ENCODE data around the gene NDUFB2.

The NDUFB2 gene

DNA sequence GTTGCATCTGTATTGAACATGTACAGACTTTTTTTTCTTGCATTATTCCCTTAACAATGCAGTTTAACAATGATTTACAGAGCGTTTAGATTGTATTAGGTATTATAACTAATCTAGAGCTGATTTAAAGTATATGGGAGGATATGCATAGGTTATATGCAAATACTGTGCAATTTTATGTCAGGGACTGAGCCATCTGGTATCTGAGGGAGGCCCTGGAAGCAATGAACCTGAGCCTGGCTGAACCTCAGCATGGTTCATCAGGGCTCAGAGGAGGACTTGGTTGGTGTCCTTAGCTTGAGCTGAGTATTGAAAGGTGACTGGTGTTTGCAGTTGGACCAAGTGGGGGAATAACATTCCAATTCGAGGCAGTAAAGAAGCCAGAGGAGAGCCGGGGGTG is 19.0 kb upstream of the NDUFB2 start:
- TF ChIP-seq Cebpa-rat (IDR thresholded peaks at IDR 0.05): no peak
- Histone ChIP-seq H3K9ac (no peak overlapping the region), H4K20me1 (no peaks in the 10 kb centered on the region), H3K4me2 (no peak overlapping the region), H3K27ac (no peak overlapping the region), H3K27me3 (no peaks in the 10 kb centered on the region), H3K36me3 (peaks cover 51% of the 10 kb centered on the region), H3K4me3 (no peak overlapping the region), H3K9me3 (no peaks in the 10 kb centered on the region), H3K4me1 (peaks cover 40% of the 10 kb centered on the region)

DNA sequence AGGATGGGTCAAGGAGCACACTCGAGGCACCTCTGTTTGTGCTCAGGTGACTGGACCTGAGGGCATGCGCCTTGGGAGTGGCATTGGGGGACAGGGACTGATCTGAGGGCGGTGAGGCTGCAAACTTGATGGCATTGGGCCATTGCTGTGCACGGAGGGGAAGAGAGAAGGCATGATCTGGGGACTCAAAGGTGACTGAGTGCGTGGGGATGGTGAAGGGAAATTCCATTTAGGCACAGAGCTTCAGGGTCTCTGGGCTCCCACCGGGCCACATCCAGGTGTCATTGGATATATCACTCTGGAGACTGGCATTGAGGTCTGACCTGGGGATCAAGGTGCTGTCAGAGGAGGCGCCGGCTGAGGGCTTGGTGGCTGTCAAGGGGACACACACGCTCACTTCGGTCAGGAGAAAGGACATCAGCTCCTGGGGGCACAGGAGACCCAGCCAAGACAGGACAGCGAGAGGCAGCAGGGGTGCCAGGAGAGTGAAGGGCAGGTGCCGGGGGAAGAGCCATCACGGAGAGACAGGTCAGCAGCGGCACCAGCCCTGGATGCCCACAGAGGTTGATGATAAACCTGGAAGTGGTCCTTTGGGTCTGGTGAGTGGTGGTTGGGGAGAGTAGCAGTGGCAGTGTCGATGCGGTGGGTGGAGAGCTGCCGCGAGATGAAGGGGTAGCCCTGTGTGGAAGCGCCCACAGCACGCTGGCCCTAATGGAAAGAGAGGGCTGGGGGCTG is 18.3 kb upstream of the NDUFB2 start:
- TF ChIP-seq Cebpa-rat (IDR thresholded peaks at IDR 0.05): no peak
- H3K27me3 ChIP-seq: no peaks in the 10 kb centered on the region
- no peaks in the 10 kb centered on the region for H3K9me3 ChIP-seq
- H4K20me1 ChIP-seq: no peaks in the 10 kb centered on the region
- no peak overlapping the region for H3K27ac ChIP-seq
- no peak overlapping the region for H3K9ac ChIP-seq
- no peak overlapping the region for H3K4me3 ChIP-seq
- H3K4me1 ChIP-seq: peaks cover 40% of the 10 kb centered on the region
- peaks cover 57% of the 10 kb centered on the region for H3K36me3 ChIP-seq
- no peak overlapping the region for H3K4me2 ChIP-seq

DNA sequence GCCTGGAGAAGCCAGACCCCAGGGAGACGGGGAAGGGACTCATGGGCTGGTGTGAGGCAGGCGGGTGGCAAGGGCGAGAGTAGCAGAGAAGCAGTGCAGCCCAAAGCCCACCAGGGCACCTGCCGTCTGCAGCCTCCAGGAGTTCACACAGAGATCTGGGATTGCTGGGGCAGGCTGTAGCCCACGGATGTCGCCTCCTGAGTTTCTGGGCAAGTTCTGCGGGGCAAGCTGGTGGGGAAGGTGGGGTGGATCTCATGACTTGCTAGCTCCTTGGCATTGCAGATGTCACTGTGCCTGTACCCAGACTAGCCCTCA is 17.7 kb upstream of the NDUFB2 start:
- Histone ChIP-seq H3K36me3 (peaks cover 62% of the 10 kb centered on the region), H4K20me1 (no peaks in the 10 kb centered on the region)

DNA sequence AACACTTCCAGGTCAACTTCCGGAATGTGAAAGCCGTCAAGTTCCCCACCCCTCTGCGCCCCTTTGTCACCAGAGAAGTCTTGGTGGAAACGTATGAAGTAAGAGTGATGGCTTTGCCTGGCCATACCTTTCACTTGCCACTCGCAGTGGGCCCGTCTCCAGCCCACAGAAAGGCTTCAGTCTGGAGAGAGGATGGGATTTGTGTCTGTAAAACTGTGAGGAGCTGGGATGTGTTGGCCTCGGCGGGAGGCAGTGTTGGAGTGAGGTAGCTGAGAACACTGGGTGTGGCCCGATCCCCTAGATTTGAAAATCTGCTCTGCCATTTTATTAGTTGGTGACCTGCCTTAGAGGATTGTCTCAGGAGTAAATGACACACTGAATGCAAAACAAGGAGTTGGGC is 17.3 kb upstream of the NDUFB2 start:
- TF ChIP-seq Cebpa-rat (IDR thresholded peaks at IDR 0.05): no peak

More for the DNA sequence above, 17.7 kb upstream of the NDUFB2 start:
- Histone ChIP-seq H3K9me3 (no peaks in the 10 kb centered on the region), H3K27me3 (no peaks in the 10 kb centered on the region), H3K27ac (no peak overlapping the region), H3K4me1 (peaks cover 35% of the 10 kb centered on the region), H3K4me3 (no peak overlapping the region), H3K4me2 (no peak overlapping the region), H3K9ac (no peak overlapping the region)
- TF ChIP-seq Cebpa-rat (IDR thresholded peaks at IDR 0.05): no peak

DNA sequence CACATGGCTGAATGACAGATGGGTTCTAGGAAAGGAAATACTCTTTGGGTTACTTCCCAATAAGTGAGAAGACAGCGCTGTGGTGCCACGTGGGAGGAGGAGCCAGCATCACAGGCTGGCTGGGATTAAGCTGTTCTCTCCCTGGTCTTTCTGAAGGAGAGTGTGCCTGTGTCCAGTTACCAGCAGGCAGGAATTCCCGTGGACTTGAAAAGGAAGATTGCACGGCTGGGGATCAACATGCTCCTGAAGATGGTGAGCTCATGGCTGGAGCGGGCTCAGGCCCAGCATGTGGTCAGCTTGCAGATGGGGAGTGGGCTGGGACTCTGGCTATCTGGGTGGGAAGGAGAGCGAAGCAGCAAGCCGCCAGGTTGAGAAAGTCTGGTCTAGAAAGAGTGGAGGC is 15.6 kb upstream of the NDUFB2 start:
- Histone ChIP-seq H3K4me1 (peaks cover 14% of the 10 kb centered on the region), H3K27ac (no peak overlapping the region), H3K4me3 (no peak overlapping the region), H3K36me3 (peaks cover 83% of the 10 kb centered on the region), H3K4me2 (no peak overlapping the region), H3K27me3 (no peaks in the 10 kb centered on the region), H4K20me1 (no peaks in the 10 kb centered on the region), H3K9me3 (no peaks in the 10 kb centered on the region), H3K9ac (no peak overlapping the region)
- TF ChIP-seq Cebpa-rat (IDR thresholded peaks at IDR 0.05): no peak

More for the DNA sequence above, 17.3 kb upstream of the NDUFB2 start:
- Histone ChIP-seq H3K36me3 (peaks cover 66% of the 10 kb centered on the region), H3K27ac (no peak overlapping the region), H3K27me3 (no peaks in the 10 kb centered on the region), H3K9me3 (no peaks in the 10 kb centered on the region), H3K9ac (no peak overlapping the region), H4K20me1 (no peaks in the 10 kb centered on the region), H3K4me3 (no peak overlapping the region), H3K4me2 (no peak overlapping the region), H3K4me1 (peaks cover 31% of the 10 kb centered on the region)

DNA sequence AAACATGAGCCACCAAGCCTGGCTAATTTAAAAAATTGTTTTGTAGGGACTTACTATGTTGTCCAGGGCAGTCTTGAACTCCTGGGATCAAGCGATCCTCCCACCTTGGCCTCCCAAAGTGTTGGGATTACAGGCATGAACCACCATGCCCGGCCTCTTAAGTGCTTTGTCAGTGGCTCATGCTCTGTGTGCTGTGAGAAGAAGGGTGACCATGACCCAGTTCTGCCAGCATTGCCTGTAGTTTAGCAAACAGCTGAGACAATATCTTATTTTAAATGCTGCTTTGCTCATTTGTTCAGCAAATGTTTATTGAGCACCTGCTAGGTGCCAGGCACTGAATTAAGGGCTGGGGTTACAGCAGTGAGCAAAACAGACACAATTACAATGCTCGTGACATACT is 14.7 kb upstream of the NDUFB2 start:
- TF ChIP-seq Cebpa-rat (IDR thresholded peaks at IDR 0.05): no peak
- H3K36me3 ChIP-seq: peaks cover 91% of the 10 kb centered on the region

DNA sequence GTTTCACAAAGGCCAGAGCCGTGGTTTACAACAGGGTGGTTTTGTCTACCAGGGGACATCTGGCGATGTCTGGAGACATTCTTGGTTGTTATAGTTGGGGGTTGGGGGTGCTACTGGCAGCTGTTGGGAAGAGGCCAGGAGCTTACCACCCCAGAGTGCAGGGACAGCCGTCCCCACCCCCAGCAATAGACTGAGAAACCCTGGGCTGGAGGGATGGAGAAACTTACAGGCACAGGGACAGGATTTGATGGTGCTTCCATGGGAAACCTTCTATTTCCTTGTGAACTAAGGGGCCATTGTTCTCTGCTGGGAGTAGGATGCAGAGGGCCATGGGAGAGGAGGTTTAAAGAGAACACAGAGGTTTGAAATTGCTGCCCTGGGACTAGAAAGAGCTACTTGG is 12.9 kb upstream of the NDUFB2 start:
- no peak for TF ChIP-seq Cebpa-rat (IDR thresholded peaks at IDR 0.05)
- no peak overlapping the region for H3K27ac ChIP-seq
- no peaks in the 10 kb centered on the region for H4K20me1 ChIP-seq
- H3K4me1 ChIP-seq: no peaks in the 10 kb centered on the region
- H3K4me3 ChIP-seq: no peak overlapping the region
- H3K9me3 ChIP-seq: no peaks in the 10 kb centered on the region
- peaks cover 97% of the 10 kb centered on the region for H3K36me3 ChIP-seq
- no peak overlapping the region for H3K4me2 ChIP-seq
- no peak overlapping the region for H3K9ac ChIP-seq
- H3K27me3 ChIP-seq: no peaks in the 10 kb centered on the region

More for the DNA sequence above, 14.7 kb upstream of the NDUFB2 start:
- Histone ChIP-seq H3K4me1 (peaks cover 5% of the 10 kb centered on the region), H3K27me3 (no peaks in the 10 kb centered on the region), H3K4me3 (no peak overlapping the region), H3K4me2 (no peak overlapping the region), H4K20me1 (no peaks in the 10 kb centered on the region), H3K9me3 (no peaks in the 10 kb centered on the region), H3K9ac (no peak overlapping the region), H3K27ac (no peak overlapping the region)

DNA sequence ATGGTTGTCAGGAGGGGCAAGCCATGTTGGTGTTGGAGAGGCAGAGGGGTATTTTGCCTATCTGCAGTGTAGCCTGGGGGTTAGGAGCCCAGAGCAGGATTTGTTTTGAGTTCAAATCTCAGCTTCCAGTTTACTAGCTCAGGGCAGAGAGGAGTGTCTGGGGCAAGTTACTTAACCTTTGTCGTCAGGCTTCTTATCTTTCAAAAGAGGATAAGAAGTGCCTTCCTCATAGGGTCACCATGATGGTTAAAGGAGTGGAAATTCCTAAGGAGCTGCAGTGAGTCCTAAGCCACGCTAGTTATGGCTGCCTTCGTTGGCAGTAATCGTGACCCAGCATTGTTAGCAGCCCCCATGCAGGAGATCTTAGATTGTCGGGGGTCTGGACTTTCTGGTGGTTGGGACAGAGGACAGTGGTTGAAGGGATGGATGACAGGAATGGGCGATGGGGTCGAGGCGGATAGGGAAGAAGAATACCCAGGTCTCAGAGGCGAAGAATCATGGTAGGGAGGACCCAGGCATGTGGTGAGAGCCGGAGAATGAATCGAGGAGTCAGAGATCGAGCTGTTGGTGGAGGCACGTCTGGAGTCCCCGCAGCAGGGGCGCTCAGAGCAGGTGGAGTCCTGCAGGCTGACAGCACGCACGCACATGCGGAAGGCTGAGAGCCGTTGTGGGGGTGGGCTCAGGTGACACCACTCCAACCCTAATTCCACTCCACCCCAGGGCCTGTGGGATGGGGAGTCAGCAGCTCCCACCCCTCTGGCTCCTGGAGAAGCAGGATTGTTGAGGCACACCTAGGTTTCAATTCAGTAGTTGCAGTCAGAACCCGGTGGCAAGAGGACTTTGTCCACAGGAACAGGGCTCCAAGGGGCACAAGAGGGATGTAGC is 12.2 kb upstream of the NDUFB2 start:
- Histone ChIP-seq H4K20me1 (no peaks in the 10 kb centered on the region), H3K27me3 (no peaks in the 10 kb centered on the region), H3K36me3 (peaks cover 96% of the 10 kb centered on the region), H3K27ac (no peak overlapping the region), H3K4me1 (no peaks in the 10 kb centered on the region), H3K4me3 (no peak overlapping the region), H3K9me3 (no peaks in the 10 kb centered on the region), H3K4me2 (no peak overlapping the region), H3K9ac (no peak overlapping the region)
- TF ChIP-seq Cebpa-rat (IDR thresholded peaks at IDR 0.05): no peak

DNA sequence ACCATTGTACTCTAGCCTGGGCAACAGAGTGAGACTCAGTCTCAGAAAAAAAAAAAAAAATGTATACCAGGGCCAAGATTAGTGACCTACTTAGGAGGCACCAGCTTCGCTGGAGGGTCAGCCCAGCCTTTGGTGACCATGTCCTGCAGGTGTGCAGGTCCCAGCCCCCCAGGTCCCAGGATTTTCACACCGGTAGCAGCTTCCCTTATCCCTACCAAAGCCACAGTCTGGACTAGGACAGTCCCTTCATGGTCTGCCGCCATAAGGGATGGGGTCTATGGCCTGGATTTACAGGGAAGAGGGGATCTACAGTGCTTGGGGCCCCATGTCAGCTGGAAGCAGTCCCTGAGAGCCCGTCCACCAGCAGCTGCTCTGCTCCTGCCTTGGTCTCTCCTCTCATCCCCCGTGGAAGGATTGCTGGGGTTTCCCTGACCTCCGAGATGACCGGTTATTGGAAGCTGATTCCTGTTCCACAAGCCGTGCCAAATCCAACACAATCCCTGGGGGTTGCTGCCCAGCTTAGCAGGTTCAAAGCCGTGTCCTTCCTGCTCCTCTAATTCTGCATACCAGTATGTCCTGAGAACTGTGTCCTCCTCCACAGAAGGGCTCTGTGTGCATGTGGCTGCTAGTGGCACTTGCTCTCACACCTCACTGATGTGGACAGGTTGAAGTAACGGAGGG is 11.0 kb upstream of the NDUFB2 start:
- Histone ChIP-seq H3K4me3 (no peak overlapping the region), H3K36me3 (peaks cover 94% of the 10 kb centered on the region), H3K4me2 (no peak overlapping the region), H3K27me3 (no peaks in the 10 kb centered on the region), H3K4me1 (no peaks in the 10 kb centered on the region), H4K20me1 (no peaks in the 10 kb centered on the region), H3K9me3 (no peaks in the 10 kb centered on the region), H3K27ac (no peak overlapping the region), H3K9ac (no peak overlapping the region)
- TF ChIP-seq Cebpa-rat (IDR thresholded peaks at IDR 0.05): no peak

DNA sequence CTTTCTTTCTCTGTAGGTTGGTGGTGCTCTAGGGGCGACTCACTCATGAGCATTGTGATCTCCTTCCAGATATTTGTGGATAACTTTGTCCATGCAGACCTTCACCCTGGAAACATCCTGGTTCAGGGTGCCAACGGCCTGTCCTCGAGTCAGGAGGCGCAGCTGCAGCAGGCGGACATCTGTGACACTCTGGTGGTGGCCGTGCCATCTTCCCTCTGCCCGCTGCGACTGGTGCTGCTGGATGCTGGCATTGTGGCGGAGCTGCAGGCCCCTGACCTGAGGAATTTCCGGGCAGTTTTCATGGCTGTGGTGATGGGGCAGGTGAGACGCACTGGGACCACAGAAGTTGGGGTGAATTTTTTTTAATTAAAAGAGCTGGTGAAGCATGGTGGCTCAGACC is 9.6 kb upstream of the NDUFB2 start:
- Histone ChIP-seq H3K4me3 (no peak overlapping the region), H4K20me1 (no peaks in the 10 kb centered on the region), H3K27me3 (no peaks in the 10 kb centered on the region), H3K9me3 (no peaks in the 10 kb centered on the region), H3K27ac (no peak overlapping the region), H3K36me3 (peaks cover 94% of the 10 kb centered on the region), H3K9ac (no peak overlapping the region), H3K4me2 (no peak overlapping the region), H3K4me1 (no peaks in the 10 kb centered on the region)
- no peak for TF ChIP-seq Cebpa-rat (IDR thresholded peaks at IDR 0.05)
